ENCODE results near the gene DHX32.

Gene DHX32

GRCh38 chr10:125883211-125883610 lies 2.1 kb upstream of the DHX32 start:
- H3K4me3 Mint-ChIP-seq, result no peak overlapping the region
- no peaks in the 10 kb centered on the region for H3K9me3 Mint-ChIP-seq
- no peaks in the 10 kb centered on the region for H3K36me3 Mint-ChIP-seq (ENCODE audit: insufficient read depth)
- DNase-seq, result no peak
- H3K27ac Mint-ChIP-seq, result no peak overlapping the region
- peaks cover 0 to 14% of the 10 kb centered on the region in 2 donors for H3K27me3 Mint-ChIP-seq
- H3K4me1 Mint-ChIP-seq (ENCODE audit: low read depth in 2 of 2), result no peaks in the 10 kb centered on the region
- ATAC-seq (replicated peaks), result no peak

DNA sequence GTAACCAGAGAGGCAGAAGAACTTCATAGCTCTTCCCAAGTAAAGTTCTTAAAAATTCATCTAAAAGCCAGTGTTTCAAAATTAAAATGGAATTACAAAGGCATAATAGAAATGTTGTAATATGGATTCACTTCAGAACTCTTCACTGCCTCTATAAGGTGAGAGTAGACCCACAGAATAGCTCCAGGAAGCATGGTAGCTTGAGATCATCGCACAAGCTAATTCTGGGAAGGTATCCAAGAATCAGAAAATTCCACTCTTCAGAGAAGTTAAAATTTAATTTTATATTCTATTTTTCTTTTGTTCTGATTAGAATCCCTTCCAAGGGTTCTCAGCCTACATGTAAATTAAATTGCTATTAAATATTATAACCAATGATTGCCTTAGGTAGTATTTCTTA lies 1.5 kb upstream of the DHX32 start:
- peaks cover 0 to 14% of the 10 kb centered on the region in 2 donors for H3K27me3 Mint-ChIP-seq
- H3K4me3 Mint-ChIP-seq, result no peak overlapping the region
- H3K36me3 Mint-ChIP-seq (ENCODE audit: insufficient read depth), result no peaks in the 10 kb centered on the region
- DNase-seq (no peak), ATAC-seq (replicated peaks) (no peak)
- H3K9me3 Mint-ChIP-seq, result no peaks in the 10 kb centered on the region
- no peak overlapping the region for H3K27ac Mint-ChIP-seq
- no peaks in the 10 kb centered on the region for H3K4me1 Mint-ChIP-seq (ENCODE audit: low read depth in 2 of 2)

DNA sequence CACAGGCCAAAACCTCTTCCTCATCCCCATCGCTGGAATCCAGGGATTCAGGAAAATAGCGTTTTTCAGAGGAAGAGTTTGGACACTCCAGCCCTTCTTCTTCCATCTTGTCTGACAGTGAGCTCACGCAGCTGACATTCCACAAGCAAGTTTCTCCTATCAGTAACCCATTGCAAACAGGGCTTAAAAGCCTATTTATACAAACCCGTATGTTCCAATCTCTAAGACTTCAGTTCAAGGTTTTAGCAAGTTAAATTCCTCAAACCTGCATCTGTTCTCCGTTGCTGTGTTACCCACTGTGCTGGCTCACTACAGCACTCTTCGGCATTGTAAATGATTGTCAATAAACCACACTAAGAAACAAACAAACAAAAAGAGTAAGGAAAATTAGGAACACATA lies 373 bp downstream of the DHX32 start:
- no peaks in the 10 kb centered on the region for H3K9me3 Mint-ChIP-seq
- no peaks in the 10 kb centered on the region for H3K4me1 Mint-ChIP-seq (ENCODE audit: low read depth in 2 of 2)
- peaks cover 0 to 14% of the 10 kb centered on the region in 2 donors for H3K27me3 Mint-ChIP-seq
- no peaks in the 10 kb centered on the region for H3K36me3 Mint-ChIP-seq (ENCODE audit: insufficient read depth)
- DNase-seq, result no peak
- ATAC-seq (replicated peaks), result no peak
- no peak overlapping the region for H3K4me3 Mint-ChIP-seq
- H3K27ac Mint-ChIP-seq, result no peak overlapping the region

DNA sequence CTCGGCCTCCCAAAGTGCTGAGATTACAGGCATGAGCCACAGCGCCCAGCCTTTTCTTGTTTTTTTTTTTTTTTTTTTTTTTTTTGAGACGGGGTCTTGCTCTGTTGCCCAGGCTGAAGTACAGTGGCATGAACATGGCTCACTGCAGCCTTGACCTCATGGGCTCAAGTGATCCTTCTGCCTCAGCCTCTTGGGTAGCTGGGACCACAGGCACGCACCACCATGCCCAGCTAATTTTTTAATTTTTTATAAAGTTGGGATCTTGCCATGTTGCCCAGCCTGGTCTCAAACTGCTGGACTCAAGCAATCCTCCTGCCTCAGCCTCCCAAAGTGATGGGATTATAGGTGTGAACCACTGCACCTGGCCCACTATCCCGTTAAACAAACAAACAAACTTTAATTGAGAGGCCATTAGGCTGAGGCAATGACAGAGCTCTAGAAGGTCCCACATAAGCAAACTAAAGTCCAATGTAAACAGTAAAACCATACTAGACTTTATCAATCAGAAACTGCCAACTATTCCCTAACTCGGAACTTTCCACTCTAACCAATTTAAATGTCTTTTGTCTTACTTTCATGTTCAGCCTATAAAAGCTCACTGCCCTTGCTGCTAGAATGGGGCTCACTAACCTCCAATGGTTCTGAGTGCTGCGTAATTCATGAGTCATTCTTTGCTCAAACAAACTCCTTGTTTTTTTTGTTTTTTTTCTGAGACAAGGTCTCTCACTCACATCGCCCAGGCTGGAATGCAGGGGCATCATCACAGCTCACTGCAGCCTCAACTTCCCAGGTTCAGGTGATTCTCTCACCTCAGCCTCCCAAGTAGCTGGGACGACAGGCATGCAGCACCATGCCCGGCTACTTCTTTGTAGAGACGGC lies 1.9 kb downstream of the DHX32 start:
- H3K9me3 Mint-ChIP-seq, result no peaks in the 10 kb centered on the region
- H3K27ac Mint-ChIP-seq, result no peak overlapping the region
- H3K4me3 Mint-ChIP-seq, result no peak overlapping the region
- no peaks in the 10 kb centered on the region for H3K4me1 Mint-ChIP-seq (ENCODE audit: low read depth in 2 of 2)
- H3K36me3 Mint-ChIP-seq (ENCODE audit: insufficient read depth), result no peaks in the 10 kb centered on the region
- no peak for DNase-seq
- no peak for ATAC-seq (replicated peaks)
- peaks cover 0 to 14% of the 10 kb centered on the region in 2 donors for H3K27me3 Mint-ChIP-seq

DNA sequence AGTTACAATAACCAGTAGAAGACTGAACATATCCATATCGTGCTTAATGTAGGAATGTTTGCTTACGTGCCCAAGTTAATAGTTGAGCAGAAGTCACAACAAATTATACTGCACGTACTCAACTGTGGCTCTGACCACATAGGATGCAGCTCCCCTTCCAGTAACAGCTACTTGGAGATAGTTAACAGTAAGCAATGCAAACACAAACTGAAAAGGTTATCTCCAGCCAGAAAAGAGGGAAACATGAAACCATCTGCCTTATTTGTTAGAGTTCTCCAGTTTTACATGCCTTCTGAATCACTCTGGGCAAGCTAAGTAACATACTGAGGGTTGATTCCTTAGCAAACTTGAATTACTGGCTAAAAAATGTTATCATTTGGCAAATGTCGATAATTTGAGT lies 9.8 kb downstream of the DHX32 start:
- H3K4me1 Mint-ChIP-seq (ENCODE audit: low read depth in 2 of 2), result no peaks in the 10 kb centered on the region
- no peaks in the 10 kb centered on the region for H3K9me3 Mint-ChIP-seq
- H3K36me3 Mint-ChIP-seq (ENCODE audit: insufficient read depth), result no peaks in the 10 kb centered on the region
- ATAC-seq (replicated peaks), result no peak
- H3K27ac Mint-ChIP-seq, result no peak overlapping the region
- H3K4me3 Mint-ChIP-seq, result no peak overlapping the region
- peaks cover 0 to under 1% of the 10 kb centered on the region in 2 donors for H3K27me3 Mint-ChIP-seq
- no peak for DNase-seq

DNA sequence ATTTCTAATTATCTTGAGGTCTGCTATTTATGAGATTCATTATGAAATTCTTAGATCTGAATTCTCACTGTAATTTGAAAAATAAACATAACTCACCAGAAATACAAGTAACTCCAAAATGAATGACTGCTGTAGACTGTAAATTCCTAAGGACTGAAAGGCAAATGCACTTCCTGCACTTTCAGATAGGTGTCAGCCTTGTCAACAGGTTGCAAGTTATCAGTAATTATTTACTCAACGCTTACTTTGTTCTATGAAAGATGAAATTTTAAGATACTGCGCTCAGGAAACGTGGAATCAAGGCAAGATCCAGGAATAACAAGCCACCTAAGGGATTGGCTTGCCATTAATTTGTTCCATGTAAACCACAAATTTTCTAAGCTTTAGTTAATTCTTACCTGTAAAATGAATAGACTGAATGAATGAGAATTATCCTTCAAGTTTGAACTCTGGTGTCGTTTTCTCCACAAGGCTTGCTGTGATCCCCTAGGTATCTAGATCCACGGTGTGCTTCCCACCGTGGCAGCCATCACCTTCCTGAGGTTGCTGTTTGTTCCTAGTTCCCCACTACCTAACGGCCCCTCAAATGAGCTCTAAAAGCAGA lies 12.6 kb downstream of the DHX32 start:
- Mint-ChIP-seq H3K27me3 (peaks cover 0 to 5% of the 10 kb centered on the region in 2 donors), H3K36me3 (ENCODE audit: insufficient read depth) (peaks cover 4% of the 10 kb centered on the region), H3K27ac (no peak overlapping the region)

GRCh38 chr10:125866421-125867029 lies 14.6 kb downstream of the DHX32 start:
- Mint-ChIP-seq H3K9me3 (no peaks in the 10 kb centered on the region), H3K27me3 (peaks cover 0 to 5% of the 10 kb centered on the region in 2 donors), H3K36me3 (ENCODE audit: insufficient read depth) (peaks cover 4% of the 10 kb centered on the region), H3K4me3 (no peak overlapping the region), H3K27ac (no peak overlapping the region), H3K4me1 (ENCODE audit: low read depth in 2 of 2) (no peaks in the 10 kb centered on the region)
- ATAC-seq (replicated peaks) (no peak), DNase-seq (no peak)

More for the DNA sequence above, 12.6 kb downstream of the DHX32 start:
- Mint-ChIP-seq H3K4me1 (ENCODE audit: low read depth in 2 of 2) (no peaks in the 10 kb centered on the region), H3K4me3 (no peak overlapping the region), H3K9me3 (no peaks in the 10 kb centered on the region)
- DNase-seq (peak in 1 of 3 experiments; percentile 2), ATAC-seq (replicated peaks) (no peak)

DNA sequence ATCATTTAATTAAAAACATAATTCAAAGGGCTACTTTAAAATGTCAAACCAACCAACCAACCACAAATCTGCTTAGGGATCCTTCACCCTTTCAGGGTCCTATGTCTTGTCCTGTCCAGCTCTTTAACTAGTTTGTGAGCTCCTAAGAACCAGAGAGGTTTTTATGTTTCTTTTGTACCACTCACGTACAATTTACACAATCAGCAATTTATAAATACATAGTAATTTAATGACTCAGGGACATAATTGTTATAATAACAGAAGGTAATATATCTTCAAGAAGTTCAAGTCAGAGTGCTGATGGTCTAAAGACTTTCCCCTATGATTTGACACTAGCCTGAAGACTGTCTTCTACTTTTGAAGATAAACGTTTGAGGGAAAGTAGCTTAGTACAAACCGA lies 16.0 kb downstream of the DHX32 start:
- DNase-seq, result no peak
- Mint-ChIP-seq H3K27me3 (peaks cover 0 to 5% of the 10 kb centered on the region in 2 donors), H3K36me3 (ENCODE audit: insufficient read depth) (peaks cover 4% of the 10 kb centered on the region), H3K4me3 (no peak overlapping the region), H3K4me1 (ENCODE audit: low read depth in 2 of 2) (no peaks in the 10 kb centered on the region), H3K27ac (no peak overlapping the region), H3K9me3 (no peaks in the 10 kb centered on the region)
- ATAC-seq (replicated peaks), result no peak

GRCh38 chr10:125859128-125859817 lies 21.8 kb downstream of the DHX32 start:
- peaks cover 0 to 3% of the 10 kb centered on the region in 2 donors for H3K4me1 Mint-ChIP-seq (ENCODE audit: low read depth in 2 of 2)
- no peaks in the 10 kb centered on the region for H3K27me3 Mint-ChIP-seq
- H3K27ac Mint-ChIP-seq, result no peak overlapping the region
- H3K4me3 Mint-ChIP-seq, result no peak overlapping the region
- H3K36me3 Mint-ChIP-seq (ENCODE audit: insufficient read depth), result peaks cover 4% of the 10 kb centered on the region
- H3K9me3 Mint-ChIP-seq, result no peaks in the 10 kb centered on the region
- ATAC-seq (replicated peaks) (no peak), DNase-seq (no peak)

- Mint-ChIP-seq H3K36me3 (ENCODE audit: insufficient read depth) (peaks cover 4% of the 10 kb centered on the region), H3K27ac (no peak overlapping the region), H3K9me3 (no peaks in the 10 kb centered on the region), H3K4me1 (ENCODE audit: low read depth in 2 of 2) (peaks cover 0 to 3% of the 10 kb centered on the region in 2 donors), H3K27me3 (no peaks in the 10 kb centered on the region), H3K4me3 (no peak overlapping the region)
- DNase-seq, result no peak
- no peak for ATAC-seq (replicated peaks)
These were observed 23.8 kb downstream of the DHX32 start for GRCh38 chr10:125857185-125857760.

DNA sequence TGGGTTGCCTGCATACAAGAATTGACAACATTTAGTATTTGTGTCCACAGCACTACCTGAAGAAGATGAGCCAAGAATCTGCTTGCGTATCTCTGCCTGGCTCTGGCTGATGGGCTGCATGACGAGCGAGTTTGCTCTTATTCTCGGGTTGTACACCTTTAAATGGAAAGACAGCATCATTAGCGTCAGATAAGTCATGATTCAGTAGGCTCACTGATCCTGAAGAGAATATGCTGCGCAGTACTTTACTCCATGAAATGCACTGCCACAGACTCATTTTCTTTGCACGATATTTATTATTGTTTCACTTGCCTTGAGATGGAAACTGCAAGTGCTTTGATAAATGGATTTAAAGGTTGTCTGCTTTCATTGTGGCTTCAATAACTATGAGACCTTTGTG lies 28.6 kb downstream of the DHX32 start:
- peaks cover 15% of the 10 kb centered on the region for H3K36me3 Mint-ChIP-seq (ENCODE audit: insufficient read depth)
- no peak for ATAC-seq (replicated peaks)
- H3K27ac Mint-ChIP-seq, result no peak overlapping the region
- H3K27me3 Mint-ChIP-seq, result no peaks in the 10 kb centered on the region
- no peak overlapping the region for H3K4me3 Mint-ChIP-seq
- DNase-seq, result no peak
- peaks cover 0 to 3% of the 10 kb centered on the region in 2 donors for H3K4me1 Mint-ChIP-seq (ENCODE audit: low read depth in 2 of 2)
- no peaks in the 10 kb centered on the region for H3K9me3 Mint-ChIP-seq

DNA sequence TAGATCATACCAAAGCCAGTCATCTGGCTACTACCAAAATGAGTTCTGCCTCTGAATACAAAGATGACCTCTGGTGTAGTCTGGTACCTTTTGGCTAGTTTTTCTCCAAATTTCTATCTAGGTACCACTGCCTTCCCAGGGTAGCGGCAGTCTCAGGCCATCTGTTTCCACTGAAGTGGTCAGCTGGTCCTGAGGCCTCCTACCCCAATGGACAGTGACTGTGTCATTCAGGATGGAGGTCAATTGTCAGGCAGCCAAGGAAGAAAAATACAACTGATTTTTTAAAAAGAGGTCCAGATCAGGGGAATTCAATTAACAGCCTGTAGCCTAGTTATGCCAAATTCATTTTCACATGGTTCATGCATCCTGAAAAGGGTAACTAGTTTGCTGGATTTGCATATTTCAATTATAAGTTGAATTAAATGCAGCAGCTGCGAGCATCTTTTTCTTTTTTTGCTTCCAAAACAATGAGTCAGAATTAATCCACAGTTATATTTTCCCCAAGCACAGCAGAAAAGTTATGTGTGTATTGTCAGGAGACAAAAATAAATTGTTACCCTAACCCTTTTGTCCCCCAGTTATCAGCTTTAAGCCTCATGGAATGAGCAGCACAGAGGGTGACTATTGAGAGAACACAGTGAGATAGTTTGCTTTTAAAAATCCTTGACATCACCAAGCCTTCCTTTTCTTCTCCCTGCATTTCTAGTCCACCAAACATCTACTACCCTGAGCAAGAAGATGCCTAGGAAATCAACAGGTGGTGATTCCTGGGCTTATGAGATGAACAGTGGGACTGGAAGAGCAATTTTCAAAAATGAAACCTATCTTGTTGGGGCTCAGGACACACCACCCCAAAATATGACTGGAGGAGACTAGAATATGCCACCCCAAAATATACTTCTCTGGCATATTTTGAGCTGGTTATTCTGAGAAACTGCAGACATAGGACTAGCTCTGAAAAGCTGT lies 30.0 kb downstream of the DHX32 start:
- H3K27ac Mint-ChIP-seq, result no peak overlapping the region
- H3K4me3 Mint-ChIP-seq, result no peak overlapping the region
- peaks cover 15% of the 10 kb centered on the region for H3K36me3 Mint-ChIP-seq (ENCODE audit: insufficient read depth)
- DNase-seq, result no peak
- peaks cover 0 to 3% of the 10 kb centered on the region in 2 donors for H3K4me1 Mint-ChIP-seq (ENCODE audit: low read depth in 2 of 2)
- no peaks in the 10 kb centered on the region for H3K9me3 Mint-ChIP-seq
- no peak for ATAC-seq (replicated peaks)
- H3K27me3 Mint-ChIP-seq, result no peaks in the 10 kb centered on the region
